ENCODE data around the gene TDRD5.

The TDRD5 gene

GRCh38 chr1:179591592-179592580 lies at the start of gene TDRD5:
TDRD5 (plus strand) TSS chr1:179591832; CDS start chr1:179592616, 784 bp downstream.
- DNase-seq: no peak

GRCh38 chr1:179545321-179545720 lies 46.3 kb upstream of the TDRD5 start:
- DNase-seq: no peak

GRCh38 chr1:179547021-179547535 lies 44.6 kb upstream of the TDRD5 start:
- no peak for DNase-seq

- no peak for DNase-seq
These were observed 42.8 kb upstream of the TDRD5 start for GRCh38 chr1:179548666-179549367.

- DNase-seq: no peak
These were observed 42.3 kb upstream of the TDRD5 start for GRCh38 chr1:179549368-179549700.

GRCh38 chr1:179550746-179551682 lies 40.6 kb upstream of the TDRD5 start:
- no peak for DNase-seq

GRCh38 chr1:179554427-179554826 lies 37.2 kb upstream of the TDRD5 start:
- DNase-seq: no peak

- DNase-seq: no peak
These were observed 33.6 kb upstream of the TDRD5 start for GRCh38 chr1:179558078-179558477.

GRCh38 chr1:179575497-179576314 lies 15.9 kb upstream of the TDRD5 start, which contains the start of gene NPHS2:
NPHS2 (minus strand) TSS chr1:179575948; CDS start chr1:179575864, 84 bp downstream.
- DNase-seq: no peak

GRCh38 chr1:179576509-179576908 lies 15.1 kb upstream of the TDRD5 start:
- DNase-seq: no peak

- DNase-seq: no peak
These were observed 7.8 kb upstream of the TDRD5 start for GRCh38 chr1:179583771-179584320.

- DNase-seq: peak; percentile 38
These were observed 5.4 kb upstream of the TDRD5 start for GRCh38 chr1:179586107-179586823.

- no peak for DNase-seq
These were observed 4.3 kb upstream of the TDRD5 start for GRCh38 chr1:179587336-179587735.

GRCh38 chr1:179588425-179589024 lies 3.1 kb upstream of the TDRD5 start:
- no peak for DNase-seq

- no peak for DNase-seq
These were observed 2.1 kb upstream of the TDRD5 start for GRCh38 chr1:179589509-179589908.

- no peak for DNase-seq
These were observed 961 bp upstream of the TDRD5 start for GRCh38 chr1:179590671-179591070.

GRCh38 chr1:179591253-179591591 lies 410 bp upstream of the TDRD5 start:
- no peak for DNase-seq

- DNase-seq: no peak
These were observed 7.0 kb downstream of the TDRD5 start for GRCh38 chr1:179598631-179599030.

GRCh38 chr1:179599623-179600249 lies 8.1 kb downstream of the TDRD5 start:
- DNase-seq: no peak

GRCh38 chr1:179601093-179601492 lies 9.5 kb downstream of the TDRD5 start:
- DNase-seq: no peak
